HG02763 (cell line): ENCODE measurements around the gene PLA2G2F.
"Not testable (repeated sequence)": the region's sequence is repeated elsewhere in the genome, so short reads cannot be mapped to it uniquely, and the experiment has no call there.

Experiments
- ATAC-seq: cut with Tn5 transposase; IDR thresholded peaks from one replicate; pipeline ENCODE4 v1.9.1; 2021; ENCODE audit warnings: mild to moderate bottlenecking, moderate library complexity; ENCODE audit not compliant: unreplicated experiment

PLA2G2F gene

GRCh38 chr1:20112279-20113000, 26.7 kb upstream of the PLA2G2F start:
- no peak for ATAC-seq

GRCh38 chr1:20114021-20114648, 25.0 kb upstream of the PLA2G2F start:
- ATAC-seq = no peak

- no peak for ATAC-seq
These were observed 23.6 kb upstream of the PLA2G2F start for GRCh38 chr1:20115479-20115878.

GRCh38 chr1:20115916-20116315, 23.2 kb upstream of the PLA2G2F start:
- ATAC-seq = no peak

GRCh38 chr1:20117236-20117635, 21.9 kb upstream of the PLA2G2F start:
- ATAC-seq = no peak

- ATAC-seq = no peak
These were observed 19.8 kb upstream of the PLA2G2F start, which contains the start of gene PLA2G2D for GRCh38 chr1:20119347-20119746. Gene PLA2G2D, minus strand, starts transcription at chr1:20119536. Its CDS starts 38 bp downstream, at chr1:20119498.

GRCh38 chr1:20120796-20121195, 18.3 kb upstream of the PLA2G2F start:
- ATAC-seq = no peak

GRCh38 chr1:20123722-20124455, 15.2 kb upstream of the PLA2G2F start:
- ATAC-seq = no peak

GRCh38 chr1:20124456-20125057, 14.6 kb upstream of the PLA2G2F start:
- ATAC-seq = no peak

- ATAC-seq = no peak
These were observed 14.0 kb upstream of the PLA2G2F start for GRCh38 chr1:20125100-20125499.

GRCh38 chr1:20126041-20126805, 12.9 kb upstream of the PLA2G2F start:
- no peak for ATAC-seq

- no peak for ATAC-seq
These were observed 12.2 kb upstream of the PLA2G2F start for GRCh38 chr1:20126806-20127440.

- ATAC-seq = not testable (repeated sequence)
These were observed 8.6 kb upstream of the PLA2G2F start for GRCh38 chr1:20130518-20130917.

- no peak for ATAC-seq
These were observed 4.1 kb upstream of the PLA2G2F start for GRCh38 chr1:20134995-20135394.

GRCh38 chr1:20136249-20136648, 2.9 kb upstream of the PLA2G2F start:
- ATAC-seq = no peak

- no peak for ATAC-seq
These were observed 2.1 kb upstream of the PLA2G2F start for GRCh38 chr1:20137055-20137454.

GRCh38 chr1:20137604-20138003, 1.5 kb upstream of the PLA2G2F start:
- no peak for ATAC-seq

- no peak for ATAC-seq
These were observed 777 bp upstream of the PLA2G2F start for GRCh38 chr1:20138346-20138745.

GRCh38 chr1:20139776-20140612, 871 bp downstream of the PLA2G2F start:
- ATAC-seq = no peak
